GM12864 (cell line): ENCODE data around the gene NCOR2.

Source experiments
- DNase-seq: peaks from one replicate; pipeline ENCODE4 v3.0.0-alpha.2; 2011; ENCODE audit warnings: low read depth
- H3K4me3 ChIP-seq: 2 replicates; pipeline ENCODE4 v1.5.1; 2011; ENCODE audit warnings: mild to moderate bottlenecking, low read depth, low read length, control low read depth
- CTCF ChIP-seq: IDR thresholded peaks from 2 replicates; pipeline ENCODE4 v1.5.1; 2011; ENCODE audit warnings: low read depth, mild to moderate bottlenecking, moderate library complexity, low read length, control low read depth, inconsistent platforms; ENCODE audit errors: missing control alignments

NCOR2 gene

GRCh38 chr12:124529565-124530276 lies 37.7 kb downstream of the NCOR2 start:
- no peak for TF ChIP-seq CTCF
- H3K4me3 ChIP-seq = no peak overlapping the region

GRCh38 chr12:124527861-124528561 lies 39.4 kb downstream of the NCOR2 start:
- TF ChIP-seq CTCF = peak; percentile 12
- no peak for DNase-seq

More at GRCh38 chr12:124529565-124530276, 37.7 kb downstream of the NCOR2 start:
- no peak for DNase-seq

GRCh38 chr12:124525927-124526692 lies 41.3 kb downstream of the NCOR2 start:
- DNase-seq = no peak
- TF ChIP-seq CTCF = no peak
- no peak overlapping the region for H3K4me3 ChIP-seq

More at GRCh38 chr12:124527861-124528561, 39.4 kb downstream of the NCOR2 start:
- H3K4me3 ChIP-seq = no peak overlapping the region

- H3K4me3 ChIP-seq = no peak overlapping the region
- no peak for DNase-seq
- no peak for TF ChIP-seq CTCF
Observed at GRCh38 chr12:124525455-124525854, 42.0 kb downstream of the NCOR2 start.

- no peak for TF ChIP-seq CTCF
- no peak for DNase-seq
Observed at GRCh38 chr12:124524231-124524925, 43.0 kb downstream of the NCOR2 start.

GRCh38 chr12:124523071-124523470 lies 44.3 kb downstream of the NCOR2 start:
- no peak for DNase-seq
- no peak overlapping the region for H3K4me3 ChIP-seq
- TF ChIP-seq CTCF = no peak

More at GRCh38 chr12:124524231-124524925, 43.0 kb downstream of the NCOR2 start:
- H3K4me3 ChIP-seq = no peak overlapping the region
